HCT116 (cell line): ENCODE measurements around the gene RMND5A. TPM values are rescaled to one million over a fixed set of nuclear protein-coding genes. Genes with fewer than 3 reads are reported as not detected.

Experiments used
- ATAC-seq: fragments of 200-7000 bp; cut with Tn5 transposase; 2 replicates; pipeline ENCODE4 v1.9.1; 2020; ENCODE audit warnings: mild to moderate bottlenecking, moderate library complexity
- BruUV-seq: library from RNA; stranded (reverse); fragments of 400-500 nt; replicated peaks from 2 replicates; lab custom pipeline; 2021; lab: Mats Ljungman, UMichigan
- CTCF ChIA-PET: fragments of 300-600 bp; sonication (Branson Sonifier 250); formaldehyde crosslinking; loops from one replicate; lab custom pipeline; 2021; ENCODE audit warnings: antibody characterized with exemption; lab: Charles Lee
- POLR2A ChIA-PET: fragments of 300-600, 350-600 bp; sonication (Branson Sonifier 250); formaldehyde crosslinking; loops from one replicate; lab custom pipeline; 2021; ENCODE audit warnings: antibody characterized with exemption; lab: Charles Lee
- RAD21 ChIA-PET, 2 experiments: fragments of 300-600 bp; sonication (Branson Sonifier 250); formaldehyde crosslinking; loops; one replicate each; lab custom pipeline; 2023; ENCODE audit warnings: low total read pairs in 2 of 2; ENCODE audit not compliant: uncharacterized antibody in 2 of 2, unreplicated experiment in 2 of 2, low non-redundant PET in 1 of 2; lab: Charles Lee
- DNase-seq: peaks from one replicate; pipeline ENCODE4 v3.0.0-alpha.2; 2010; ENCODE audit warnings: low read depth, low spot score
- H2AFZ ChIP-seq: fragments of 200-600 bp; shearing (Covaris generic), sonication (generic); 2 replicates; pipeline ENCODE4 v1.6.1; 2017; ENCODE audit warnings: low read depth, mixed run types, mixed read lengths, antibody characterized with exemption, low read length; ENCODE audit not compliant: poor library complexity, severe bottlenecking
- H3K27ac ChIP-seq: 2 replicates; pipeline ENCODE4 v1.5.1; 2012; ENCODE audit warnings: low read depth, low read length
- H3K27me3 ChIP-seq: fragments of 200-600 bp; sonication (generic); 2 replicates; pipeline ENCODE4 v1.6.1; 2016; ENCODE audit warnings: mixed run types, low read length, mixed read lengths; ENCODE audit not compliant: insufficient read depth
- H3K36me3 ChIP-seq, 2 experiments: fragments of 200-500 bp in 1 of 2; fragments of 200-600 bp in 1 of 2; sonication (Bioruptor generic) in 1 of 2; sonication (generic) in 1 of 2; 2 replicates each; pipeline versions ENCODE4 v1.5.1 to v1.6.1; 2014 to 2016; ENCODE audit warnings: low read length in 2 of 2, inconsistent platforms in 1 of 2, mixed read lengths in 1 of 2, mixed run types in 1 of 2; ENCODE audit not compliant: insufficient read depth in 2 of 2, control insufficient read depth in 1 of 2
- H3K4me1 ChIP-seq, 2 experiments: fragments of 200-600 bp in 1 of 2; sonication (generic) in 1 of 2; 2 replicates each; pipeline versions ENCODE4 v1.5.1 to v1.6.1; 2012 to 2017; ENCODE audit warnings: low read length in 2 of 2, inconsistent platforms in 1 of 2, mild to moderate bottlenecking in 1 of 2, mixed read lengths in 1 of 2, mixed run types in 1 of 2, moderate library complexity in 1 of 2; ENCODE audit not compliant: insufficient read depth in 2 of 2, control insufficient read depth in 1 of 2
- H3K4me2 ChIP-seq: fragments of 200-600 bp; sonication (generic); 2 replicates; pipeline ENCODE4 v1.6.1; 2017; ENCODE audit warnings: mixed run types, low read length, mixed read lengths
- H3K4me3 ChIP-seq, 2 experiments: fragments of 200-600 bp in 1 of 2; sonication (generic) in 1 of 2; replicated peaks in 1 of 2; 2 replicates each; pipeline ENCODE4 v1.5.1; 2011 to 2016; ENCODE audit warnings: low read length in 2 of 2, control low read depth in 1 of 2, low read depth in 1 of 2, mild to moderate bottlenecking in 1 of 2, mixed read lengths in 1 of 2, mixed run types in 1 of 2
- H3K79me2 ChIP-seq: fragments of 200-600 bp; sonication (generic); 2 replicates; pipeline ENCODE4 v1.6.1; 2017; ENCODE audit warnings: mild to moderate bottlenecking, mixed run types, low read length, moderate library complexity, mixed read lengths; ENCODE audit not compliant: insufficient read depth
- H3K9ac ChIP-seq: fragments of 200-600 bp; sonication (generic); 2 replicates; pipeline ENCODE4 v1.6.1; 2016; ENCODE audit warnings: low read length, mixed read lengths
- H3K9me2 ChIP-seq: fragments of 200-600 bp; sonication (generic), shearing (Covaris generic); 2 replicates; pipeline ENCODE4 v1.6.1; 2017; ENCODE audit warnings: mixed run types, mild to moderate bottlenecking, moderate library complexity; ENCODE audit not compliant: insufficient read depth
- H3K9me3 ChIP-seq, 2 experiments: fragments of 200-500 bp in 1 of 2; fragments of 200-600 bp in 1 of 2; sonication (Bioruptor generic) in 1 of 2; sonication (generic) in 1 of 2; 2 replicates each; pipeline ENCODE4 v1.6.1; 2014 to 2017; ENCODE audit warnings: low read length in 2 of 2, mixed read lengths in 2 of 2, inconsistent platforms in 1 of 2, low read depth in 1 of 2, mild to moderate bottlenecking in 1 of 2, mixed run types in 1 of 2, moderate library complexity in 1 of 2; ENCODE audit not compliant: control insufficient read depth in 1 of 2, insufficient read depth in 1 of 2
- H4K20me1 ChIP-seq: fragments of 200-600 bp; sonication (generic), shearing (Covaris generic); 2 replicates; pipeline ENCODE4 v1.6.1; 2017; ENCODE audit warnings: mixed run types, mild to moderate bottlenecking, moderate library complexity; ENCODE audit not compliant: insufficient read depth
- CBX3 ChIP-seq: IDR thresholded peaks from 2 replicates; pipeline ENCODE4 v1.6.1; 2012; ENCODE audit warnings: low read depth
- FOSL1 ChIP-seq: IDR thresholded peaks from 2 replicates; pipeline ENCODE4 v1.6.1; 2012; ENCODE audit warnings: low read depth
- JUND ChIP-seq: IDR thresholded peaks from 2 replicates; pipeline ENCODE4 v1.6.1; 2012
- POLR2A ChIP-seq: IDR thresholded peaks from 2 replicates; pipeline ENCODE4 v1.7.0; 2011; ENCODE audit warnings: borderline replicate concordance; ENCODE audit not compliant: insufficient read depth, insufficient read length; ENCODE audit errors: extremely low read depth
- POLR2AphosphoS5 ChIP-seq: IDR thresholded peaks from 2 replicates; pipeline ENCODE4 v1.6.1; 2011; ENCODE audit warnings: mild to moderate bottlenecking, low read depth, low read length, moderate library complexity
- SP1 ChIP-seq: IDR thresholded peaks from 2 replicates; pipeline ENCODE4 v1.6.1; 2012; ENCODE audit warnings: low read depth
- TCF7L2 ChIP-seq: IDR thresholded peaks from 2 replicates; pipeline ENCODE4 v1.7.0; 2011; ENCODE audit warnings: borderline replicate concordance, inconsistent platforms; ENCODE audit not compliant: insufficient read depth, insufficient read length; ENCODE audit errors: extremely low read depth
- YY1 ChIP-seq: IDR thresholded peaks from 2 replicates; pipeline ENCODE4 v1.6.1; 2011; ENCODE audit warnings: low read length, low read depth, moderate library complexity, mild to moderate bottlenecking; ENCODE audit not compliant: insufficient replicate concordance; ENCODE audit errors: extremely low read depth
- ZNF274 ChIP-seq: fragments of 200-500 bp; sonication (Bioruptor generic); IDR thresholded peaks from 2 replicates; pipeline ENCODE4 v1.6.1; 2014; ENCODE audit warnings: mild to moderate bottlenecking, low read depth, low read length, inconsistent platforms
- intact Hi-C: fragments of 100-400 bp; cut with micrococcal nuclease; formaldehyde crosslinking; loops from 2 replicates; pipeline ENCODE4 v1.10.0; 2022
- total RNA-seq: library from RNA; stranded (reverse); gene quantifications from one replicate; pipeline ENCODE4 v1.2.1, GENCODE V29; 2021; ENCODE audit not compliant: unreplicated experiment
- TF ChIP-seq, protein P1 (sequence below): IDR thresholded peaks from 2 replicates; pipeline ENCODE4 v1.6.1; 2012

The RMND5A gene
- total RNA-seq, 1 experiment from 2014 or later = 32.4 TPM

DNA sequence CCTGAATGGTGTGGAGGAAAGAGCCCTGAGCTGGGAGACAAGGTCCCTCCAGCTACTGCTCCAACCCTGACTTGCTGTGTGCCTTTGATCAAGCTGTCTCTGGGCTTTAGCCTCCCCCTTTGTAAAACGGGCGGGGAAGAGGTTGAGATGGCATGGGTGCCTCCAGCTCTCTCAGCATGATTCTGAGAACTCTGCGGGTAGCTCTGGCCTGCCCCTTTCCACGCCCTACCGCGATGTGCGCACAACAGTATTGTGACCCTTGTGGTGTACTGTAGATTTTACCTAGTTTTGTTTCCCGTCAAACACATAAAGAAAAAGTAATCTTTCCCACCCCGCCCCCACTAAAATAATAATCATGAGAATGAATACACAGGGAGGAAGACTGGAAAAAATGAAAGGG is 65.4 kb downstream of the RMND5A start:
- H3K27ac ChIP-seq = no peak overlapping the region
- no peaks in the 10 kb centered on the region for H3K9me2 ChIP-seq
- H3K4me1 ChIP-seq = no peaks in the 10 kb centered on the region
- intact Hi-C loops = no loop called here
- ChIA-PET CTCF (no interaction called here), POLR2A (no interaction called here), RAD21 (no interaction called here)
- no peak overlapping the region for H3K4me3 ChIP-seq
- no peaks in the 10 kb centered on the region for H3K79me2 ChIP-seq
- no peak for DNase-seq
- no peak overlapping the region for H2AFZ ChIP-seq
- BruUV-seq = no TSS peak
- H3K9ac ChIP-seq = no peak overlapping the region
- no peaks in the 10 kb centered on the region for H3K36me3 ChIP-seq
- H3K9me3 ChIP-seq = no peaks in the 10 kb centered on the region
- no peaks in the 10 kb centered on the region for H4K20me1 ChIP-seq
- H3K4me2 ChIP-seq = no peak overlapping the region
- TF ChIP-seq, protein P1, sequence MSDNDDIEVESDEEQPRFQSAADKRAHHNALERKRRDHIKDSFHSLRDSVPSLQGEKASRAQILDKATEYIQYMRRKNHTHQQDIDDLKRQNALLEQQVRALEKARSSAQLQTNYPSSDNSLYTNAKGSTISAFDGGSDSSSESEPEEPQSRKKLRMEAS = no peak
- no peak for TF ChIP-seq YY1
- no peak for TF ChIP-seq POLR2AphosphoS5
- ATAC-seq = no peak
- H3K27me3 ChIP-seq = no peaks in the 10 kb centered on the region

DNA sequence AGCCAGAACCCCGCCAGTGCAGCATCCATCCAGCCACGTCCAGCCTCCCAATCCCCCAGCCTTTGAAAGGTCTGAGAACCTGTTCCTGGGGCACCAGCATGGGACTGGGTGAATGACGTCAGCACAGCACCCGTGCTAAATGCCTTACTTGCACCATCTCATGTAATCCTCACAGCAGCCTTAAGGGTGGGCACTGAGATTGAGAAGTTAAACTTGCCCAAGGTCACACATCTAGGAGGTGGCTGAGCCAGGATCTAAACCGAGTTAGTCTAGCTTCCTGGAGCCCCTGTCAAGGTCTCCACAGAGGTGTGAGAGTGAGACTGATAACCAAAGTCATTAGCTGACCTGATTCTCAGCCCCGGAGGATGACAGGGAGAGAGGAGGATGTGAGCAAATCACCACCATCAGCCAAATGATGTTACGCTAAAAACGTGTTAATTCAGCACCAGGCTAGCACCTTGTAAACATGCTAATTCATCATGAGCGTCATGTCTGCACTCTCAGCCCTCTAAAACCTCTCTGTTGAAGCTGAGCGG is 66.0 kb downstream of the RMND5A start:
- DNase-seq = no peak
- no peaks in the 10 kb centered on the region for H3K27me3 ChIP-seq
- TF ChIP-seq POLR2A (no peak), JUND (no peak), CBX3 (no peak), ZNF274 (no peak), POLR2AphosphoS5 (no peak), FOSL1 (no peak), TCF7L2 (no peak), SP1 (no peak)
- TF ChIP-seq, protein P1 = no peak
- H2AFZ ChIP-seq = no peak overlapping the region
- no peak overlapping the region for H3K4me2 ChIP-seq
- no peaks in the 10 kb centered on the region for H4K20me1 ChIP-seq
- H3K4me1 ChIP-seq = no peaks in the 10 kb centered on the region
- intact Hi-C loops = no loop called here
- no TSS peak for BruUV-seq
- H3K36me3 ChIP-seq = no peaks in the 10 kb centered on the region
- no peak overlapping the region for H3K27ac ChIP-seq
- no peak overlapping the region for H3K4me3 ChIP-seq
- no peak for ATAC-seq
- RAD21 ChIA-PET = no interaction called here
- no peaks in the 10 kb centered on the region for H3K9me3 ChIP-seq
- no peaks in the 10 kb centered on the region for H3K9me2 ChIP-seq
- POLR2A ChIA-PET = no interaction called here
- H3K9ac ChIP-seq = no peak overlapping the region
- no peaks in the 10 kb centered on the region for H3K79me2 ChIP-seq
- CTCF ChIA-PET = interaction anchor here (0.7 kb wide), 1 partner anchor 13 kb away, joined by 3 read pairs; no protein-coding TSS in a partner anchor
